ENCODE results near the gene C5AR1.

The C5AR1 gene

GRCh38 chr19:47302249-47302648 lies 7.4 kb upstream of the C5AR1 start:
- Histone ChIP-seq H3K27ac (ENCODE audit: low read length) (no peak overlapping the region), H3K27me3 (ENCODE audit: control insufficient read depth, insufficient read depth, low read length) (no peaks in the 10 kb centered on the region), H3K9me3 (ENCODE audit: control insufficient read depth, low read depth, low read length) (no peaks in the 10 kb centered on the region), H3K9ac (ENCODE audit: low read length) (no peak overlapping the region), H3K36me3 (ENCODE audit: control insufficient read depth, low read depth, low read length) (no peaks in the 10 kb centered on the region), H3K4me3 (ENCODE audit: low read length) (no peak overlapping the region), H3K4me1 (ENCODE audit: control insufficient read depth, low read depth, low read length) (no peaks in the 10 kb centered on the region)

- Histone ChIP-seq H3K36me3 (ENCODE audit: control insufficient read depth, low read depth, low read length) (no peaks in the 10 kb centered on the region), H3K4me1 (ENCODE audit: control insufficient read depth, low read depth, low read length) (no peaks in the 10 kb centered on the region), H3K9me3 (ENCODE audit: control insufficient read depth, low read depth, low read length) (no peaks in the 10 kb centered on the region), H3K9ac (ENCODE audit: low read length) (no peak overlapping the region), H3K27me3 (ENCODE audit: control insufficient read depth, insufficient read depth, low read length) (no peaks in the 10 kb centered on the region), H3K4me3 (ENCODE audit: low read length) (no peak overlapping the region), H3K27ac (ENCODE audit: low read length) (no peak overlapping the region)
These were observed 5.7 kb upstream of the C5AR1 start for GRCh38 chr19:47303966-47304365.

DNA sequence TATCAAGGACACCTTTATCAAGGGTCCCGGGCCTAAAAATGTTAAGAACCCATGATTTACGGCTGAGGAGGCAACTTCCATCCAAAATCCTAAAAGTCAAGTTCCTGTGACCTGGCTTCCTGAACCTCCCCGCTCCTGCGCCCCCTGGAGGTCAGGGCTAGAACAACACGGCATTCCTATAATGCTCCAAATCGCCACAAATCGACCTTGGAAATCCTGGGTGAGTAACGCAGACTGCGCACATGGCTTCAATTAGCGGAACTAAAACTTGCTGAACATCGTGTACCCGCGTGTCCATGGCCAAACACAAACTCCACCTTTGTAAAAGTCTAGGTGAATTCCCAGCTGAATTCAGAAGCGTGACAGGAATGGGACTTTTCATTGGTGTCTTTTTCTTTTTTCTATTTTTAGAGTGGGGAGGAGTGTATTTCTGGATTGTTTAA lies 4.3 kb upstream of the C5AR1 start:
- Histone ChIP-seq H3K4me1 (ENCODE audit: control insufficient read depth, low read depth, low read length) (no peaks in the 10 kb centered on the region), H3K9me3 (ENCODE audit: control insufficient read depth, low read depth, low read length) (no peaks in the 10 kb centered on the region), H3K9ac (ENCODE audit: low read length) (no peak overlapping the region), H3K36me3 (ENCODE audit: control insufficient read depth, low read depth, low read length) (no peaks in the 10 kb centered on the region), H3K27ac (ENCODE audit: low read length) (no peak overlapping the region), H3K4me3 (ENCODE audit: low read length) (no peak overlapping the region), H3K27me3 (ENCODE audit: control insufficient read depth, insufficient read depth, low read length) (no peaks in the 10 kb centered on the region)

DNA sequence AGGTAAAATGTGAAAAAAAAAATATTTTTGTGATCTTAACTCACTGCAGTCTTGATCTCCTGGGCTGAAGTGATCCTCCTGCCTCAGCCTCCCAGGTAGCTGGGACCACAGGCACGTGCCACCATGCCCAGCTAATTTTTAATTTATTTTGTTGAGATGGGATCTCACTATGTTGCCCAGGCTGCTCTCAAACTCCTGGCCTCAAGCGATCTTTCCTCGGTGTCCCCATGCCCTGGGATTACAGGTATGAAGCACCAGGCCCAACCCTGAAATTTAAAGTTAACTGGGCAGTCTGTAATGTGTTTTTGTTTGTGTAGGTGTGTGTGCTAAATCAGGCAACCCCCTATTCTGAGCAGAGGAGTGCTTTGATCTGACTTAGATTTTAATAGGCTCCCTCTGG lies 3.4 kb upstream of the C5AR1 start:
- no peaks in the 10 kb centered on the region for H3K4me1 ChIP-seq (ENCODE audit: control insufficient read depth, low read depth, low read length)
- H3K27ac ChIP-seq (ENCODE audit: low read length) = no peak overlapping the region
- no peak overlapping the region for H3K4me3 ChIP-seq (ENCODE audit: low read length)
- H3K27me3 ChIP-seq (ENCODE audit: control insufficient read depth, insufficient read depth, low read length) = no peaks in the 10 kb centered on the region
- no peaks in the 10 kb centered on the region for H3K9me3 ChIP-seq (ENCODE audit: control insufficient read depth, low read depth, low read length)
- no peak overlapping the region for H3K9ac ChIP-seq (ENCODE audit: low read length)
- H3K36me3 ChIP-seq (ENCODE audit: control insufficient read depth, low read depth, low read length) = no peaks in the 10 kb centered on the region

DNA sequence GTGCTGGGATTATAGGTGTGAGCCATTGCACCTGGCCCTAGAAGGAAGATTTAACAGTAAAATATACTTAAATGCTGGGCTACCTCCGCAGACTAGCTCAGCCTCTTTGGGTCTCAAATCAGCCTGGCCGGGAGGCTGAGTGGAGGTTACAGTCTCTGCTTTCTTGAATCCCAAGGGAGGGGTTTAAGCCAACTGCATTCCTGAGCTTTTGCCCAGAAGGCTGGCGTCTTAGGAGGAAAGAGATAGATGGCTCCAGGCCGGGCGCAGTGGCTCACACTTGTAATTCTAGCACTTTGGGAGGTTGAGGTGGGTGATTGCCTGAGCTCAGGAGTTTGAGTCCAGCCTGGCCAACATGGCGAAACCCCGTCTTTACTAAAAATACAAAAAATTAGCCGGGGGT lies 623 bp upstream of the C5AR1 start:
- Histone ChIP-seq H3K27ac (ENCODE audit: low read length) (no peak overlapping the region), H3K4me1 (ENCODE audit: control insufficient read depth, low read depth, low read length) (no peaks in the 10 kb centered on the region), H3K4me3 (ENCODE audit: low read length) (no peak overlapping the region)

GRCh38 chr19:47310323-47310722 lies 662 bp downstream of the C5AR1 start:
- Histone ChIP-seq H3K36me3 (ENCODE audit: control insufficient read depth, low read depth, low read length) (no peaks in the 10 kb centered on the region), H3K4me1 (ENCODE audit: control insufficient read depth, low read depth, low read length) (no peaks in the 10 kb centered on the region), H3K27ac (ENCODE audit: low read length) (no peak overlapping the region), H3K27me3 (ENCODE audit: control insufficient read depth, insufficient read depth, low read length) (no peaks in the 10 kb centered on the region), H3K9ac (ENCODE audit: low read length) (no peak overlapping the region), H3K4me3 (ENCODE audit: low read length) (no peak overlapping the region), H3K9me3 (ENCODE audit: control insufficient read depth, low read depth, low read length) (no peaks in the 10 kb centered on the region)

More for the DNA sequence above, 623 bp upstream of the C5AR1 start:
- Histone ChIP-seq H3K9ac (ENCODE audit: low read length) (no peak overlapping the region), H3K27me3 (ENCODE audit: control insufficient read depth, insufficient read depth, low read length) (no peaks in the 10 kb centered on the region), H3K36me3 (ENCODE audit: control insufficient read depth, low read depth, low read length) (no peaks in the 10 kb centered on the region), H3K9me3 (ENCODE audit: control insufficient read depth, low read depth, low read length) (no peaks in the 10 kb centered on the region)

DNA sequence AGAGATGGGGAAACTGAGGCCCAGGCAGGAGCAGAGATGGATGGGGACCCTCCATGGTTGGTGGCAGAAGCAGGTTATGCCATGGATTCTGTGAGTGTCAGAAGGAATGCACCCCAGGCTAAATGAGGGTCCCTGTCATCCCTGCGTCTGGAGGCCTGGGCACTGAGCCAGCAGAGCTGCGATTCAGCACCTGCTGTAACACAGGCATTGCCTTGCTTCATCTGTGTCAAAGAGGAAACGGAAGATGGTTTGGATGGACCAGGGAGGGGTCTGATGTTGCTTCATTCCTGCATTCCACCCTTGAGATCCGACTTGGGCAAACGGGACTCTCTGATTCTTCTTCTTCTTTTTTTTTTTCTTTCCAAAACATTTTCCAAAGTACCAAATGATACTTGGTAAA lies 1.2 kb downstream of the C5AR1 start:
- no peak overlapping the region for H3K4me3 ChIP-seq (ENCODE audit: low read length)

DNA sequence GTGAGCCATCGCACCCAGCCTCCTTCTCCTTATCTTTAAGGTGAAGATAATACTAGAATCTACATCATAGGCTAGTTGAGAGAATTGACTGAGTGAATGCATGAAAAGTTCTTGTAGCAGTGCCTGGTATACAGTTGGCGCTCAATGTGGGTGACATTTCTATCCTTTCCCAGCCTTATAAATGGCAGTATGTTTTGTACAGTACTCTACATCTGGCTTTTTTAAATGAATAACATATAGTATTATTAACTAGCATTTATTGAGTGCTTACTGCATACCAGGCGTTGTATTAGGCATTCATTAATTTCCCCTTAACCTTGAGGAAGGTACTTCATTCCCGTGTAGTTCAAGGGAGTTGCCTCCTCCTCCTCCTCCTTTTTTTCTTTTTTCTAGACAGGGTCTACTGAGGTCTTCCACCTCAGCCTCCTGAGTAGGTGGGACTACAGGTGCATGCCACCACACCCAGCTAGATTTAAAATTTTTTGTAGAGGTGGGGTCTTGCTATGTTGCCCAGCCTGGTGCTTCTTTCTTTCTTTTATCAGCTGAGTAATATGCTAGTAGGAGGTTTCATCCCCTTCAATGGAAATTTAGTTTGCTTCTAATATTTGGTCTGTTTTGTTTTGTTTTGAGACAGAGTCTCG lies 2.8 kb downstream of the C5AR1 start:
- H3K9me3 ChIP-seq (ENCODE audit: control insufficient read depth, low read depth, low read length) = no peaks in the 10 kb centered on the region
- H3K27ac ChIP-seq (ENCODE audit: low read length) = no peak overlapping the region
- H3K27me3 ChIP-seq (ENCODE audit: control insufficient read depth, insufficient read depth, low read length) = no peaks in the 10 kb centered on the region
- H3K4me1 ChIP-seq (ENCODE audit: control insufficient read depth, low read depth, low read length) = no peaks in the 10 kb centered on the region
- H3K4me3 ChIP-seq (ENCODE audit: low read length) = no peak overlapping the region
- H3K9ac ChIP-seq (ENCODE audit: low read length) = no peak overlapping the region
- H3K36me3 ChIP-seq (ENCODE audit: control insufficient read depth, low read depth, low read length) = no peaks in the 10 kb centered on the region

More for the DNA sequence above, 1.2 kb downstream of the C5AR1 start:
- no peak overlapping the region for H3K27ac ChIP-seq (ENCODE audit: low read length)
- H3K9ac ChIP-seq (ENCODE audit: low read length) = no peak overlapping the region
- H3K27me3 ChIP-seq (ENCODE audit: control insufficient read depth, insufficient read depth, low read length) = no peaks in the 10 kb centered on the region
- no peaks in the 10 kb centered on the region for H3K4me1 ChIP-seq (ENCODE audit: control insufficient read depth, low read depth, low read length)
- no peaks in the 10 kb centered on the region for H3K36me3 ChIP-seq (ENCODE audit: control insufficient read depth, low read depth, low read length)
- no peaks in the 10 kb centered on the region for H3K9me3 ChIP-seq (ENCODE audit: control insufficient read depth, low read depth, low read length)

DNA sequence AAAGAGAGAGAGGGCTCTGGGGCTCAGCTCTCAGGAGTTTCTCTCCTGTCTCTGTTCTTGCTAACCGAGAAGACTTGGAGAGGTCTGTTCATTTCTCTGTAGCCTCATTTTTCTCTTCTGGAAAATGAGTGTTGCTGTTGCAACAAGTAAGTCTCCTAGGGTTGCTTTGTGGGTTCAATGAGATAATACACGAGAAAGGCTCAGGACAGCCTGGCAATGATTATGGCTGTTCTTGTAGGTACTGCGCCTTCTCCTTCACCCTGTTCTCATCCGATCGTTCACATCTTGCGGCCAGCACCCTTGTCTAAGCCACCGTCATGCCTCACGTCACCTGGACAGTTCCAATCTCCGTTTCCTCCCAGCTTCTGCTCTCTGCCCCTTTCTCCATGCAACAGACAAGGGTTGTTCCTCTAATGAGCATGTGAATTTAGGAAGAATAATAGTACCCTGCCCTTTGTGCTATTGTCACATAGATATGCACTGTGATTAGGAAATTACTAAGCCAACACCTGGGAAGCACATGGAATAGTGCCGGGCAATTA lies 4.2 kb downstream of the C5AR1 start:
- Histone ChIP-seq H3K4me1 (ENCODE audit: control insufficient read depth, low read depth, low read length) (no peaks in the 10 kb centered on the region), H3K27ac (ENCODE audit: low read length) (no peak overlapping the region), H3K4me3 (ENCODE audit: low read length) (no peak overlapping the region), H3K9me3 (ENCODE audit: control insufficient read depth, low read depth, low read length) (no peaks in the 10 kb centered on the region), H3K36me3 (ENCODE audit: control insufficient read depth, low read depth, low read length) (no peaks in the 10 kb centered on the region), H3K27me3 (ENCODE audit: control insufficient read depth, insufficient read depth, low read length) (no peaks in the 10 kb centered on the region), H3K9ac (ENCODE audit: low read length) (no peak overlapping the region)

- H3K9ac ChIP-seq (ENCODE audit: low read length) = no peak overlapping the region
- no peaks in the 10 kb centered on the region for H3K27me3 ChIP-seq (ENCODE audit: control insufficient read depth, insufficient read depth, low read length)
- no peaks in the 10 kb centered on the region for H3K9me3 ChIP-seq (ENCODE audit: control insufficient read depth, low read depth, low read length)
- H3K36me3 ChIP-seq (ENCODE audit: control insufficient read depth, low read depth, low read length) = no peaks in the 10 kb centered on the region
- H3K27ac ChIP-seq (ENCODE audit: low read length) = no peak overlapping the region
- H3K4me1 ChIP-seq (ENCODE audit: control insufficient read depth, low read depth, low read length) = no peaks in the 10 kb centered on the region
- no peak overlapping the region for H3K4me3 ChIP-seq (ENCODE audit: low read length)
These were observed 5.6 kb downstream of the C5AR1 start for GRCh38 chr19:47315125-47315821.

- H3K27ac ChIP-seq (ENCODE audit: low read length) = no peak overlapping the region
- H3K9ac ChIP-seq (ENCODE audit: low read length) = no peak overlapping the region
- no peaks in the 10 kb centered on the region for H3K27me3 ChIP-seq (ENCODE audit: control insufficient read depth, insufficient read depth, low read length)
- no peaks in the 10 kb centered on the region for H3K9me3 ChIP-seq (ENCODE audit: control insufficient read depth, low read depth, low read length)
- H3K4me1 ChIP-seq (ENCODE audit: control insufficient read depth, low read depth, low read length) = no peaks in the 10 kb centered on the region
- H3K36me3 ChIP-seq (ENCODE audit: control insufficient read depth, low read depth, low read length) = no peaks in the 10 kb centered on the region
- H3K4me3 ChIP-seq (ENCODE audit: low read length) = no peak overlapping the region
These were observed 6.9 kb downstream of the C5AR1 start for GRCh38 chr19:47316513-47316912.
